Hippocampal formation (tissue), 2 donors: Measurements from ENCODE around the gene CYP46A1.

Source experiments
- DNase-seq, 2 donors: peaks; one replicate each; lab custom pipeline; 2025; lab: John Stamatoyannopoulos, UW

The CYP46A1 gene

DNA sequence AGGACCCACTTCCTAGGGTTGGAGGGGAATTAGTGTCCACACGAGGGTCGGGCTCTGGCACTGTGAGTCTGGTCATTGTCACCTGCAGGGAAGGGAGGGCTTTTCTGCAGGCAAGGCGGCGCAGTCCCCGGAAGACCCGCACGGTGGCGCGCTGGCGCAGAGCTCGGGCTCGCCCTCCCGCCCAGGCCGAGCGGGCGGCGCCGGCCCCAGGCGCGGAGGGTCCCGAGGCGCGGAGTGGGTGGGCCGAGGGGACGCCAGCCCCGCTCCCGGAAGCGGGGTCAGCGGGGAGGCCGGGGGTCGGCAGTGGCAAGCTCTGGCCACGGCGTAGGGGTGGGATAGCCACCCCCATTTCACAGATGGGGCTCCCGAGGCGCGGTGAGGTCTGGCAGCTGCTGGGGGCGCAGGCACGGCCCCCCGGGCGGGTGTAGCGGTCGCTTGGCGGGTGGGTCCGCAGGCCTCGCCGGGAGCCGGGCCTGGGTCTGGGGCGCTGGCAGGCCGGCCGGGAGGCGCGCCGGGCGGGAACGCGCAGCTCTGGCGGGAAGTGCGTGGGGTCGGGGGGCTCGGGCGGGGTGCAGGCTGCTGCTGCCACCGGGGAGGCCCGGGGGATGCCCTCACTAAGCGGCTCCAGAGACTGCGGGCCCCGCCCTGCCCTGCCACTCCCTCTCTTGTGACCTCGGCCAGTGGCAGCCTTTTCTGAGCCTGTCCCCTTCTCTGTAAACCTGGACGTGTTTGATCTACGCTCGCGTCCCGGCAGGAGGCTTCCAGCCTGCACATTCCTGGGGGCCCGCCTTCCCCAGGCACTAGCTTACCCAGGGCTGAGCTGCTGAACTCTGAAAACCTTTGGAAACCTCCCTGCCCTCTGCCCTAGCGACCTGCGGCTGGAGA, 46.1 kb downstream of the CYP46A1 start:
- DNase-seq: peak in 1 of 2 donors; percentile 45

DNA sequence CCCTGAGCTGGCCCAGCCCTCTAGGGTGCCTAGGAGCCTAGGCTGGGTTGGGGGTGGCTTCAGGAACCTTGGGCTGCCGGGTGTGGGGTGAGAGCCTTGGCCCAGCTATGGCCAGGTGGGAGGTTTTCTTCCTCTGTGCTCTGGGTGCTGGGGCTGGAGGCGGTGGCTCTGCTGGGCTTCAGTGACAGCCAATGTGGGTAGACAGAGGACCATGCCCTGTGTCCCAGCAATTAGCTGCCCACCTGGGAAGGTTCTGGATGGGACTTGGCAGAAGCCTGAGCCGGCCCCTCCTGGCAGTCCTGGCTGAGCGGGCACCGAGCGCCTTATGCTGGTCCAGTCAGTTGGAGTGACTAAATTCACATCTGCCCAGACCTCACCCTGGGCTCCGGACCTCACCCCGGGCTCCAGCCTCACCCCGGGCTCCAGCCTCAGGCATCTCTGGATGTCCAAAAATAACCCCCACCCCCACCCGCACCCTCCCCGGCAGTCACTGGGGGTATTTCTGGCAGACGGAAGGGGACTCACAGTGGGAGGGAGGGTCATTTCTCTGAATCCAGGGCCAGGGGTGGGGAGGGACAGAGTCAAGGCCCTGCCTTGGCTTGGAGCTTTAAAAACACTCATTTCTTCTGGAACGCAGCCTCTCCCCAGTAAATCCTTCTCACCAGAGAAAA, 46.9 kb downstream of the CYP46A1 start:
- DNase-seq: no peak

- DNase-seq: no peak
These were observed 47.7 kb downstream of the CYP46A1 start for GRCh38 chr14:99731547-99732435.

- DNase-seq: no peak
These were observed 48.5 kb downstream of the CYP46A1 start for GRCh38 chr14:99732436-99733210.

DNA sequence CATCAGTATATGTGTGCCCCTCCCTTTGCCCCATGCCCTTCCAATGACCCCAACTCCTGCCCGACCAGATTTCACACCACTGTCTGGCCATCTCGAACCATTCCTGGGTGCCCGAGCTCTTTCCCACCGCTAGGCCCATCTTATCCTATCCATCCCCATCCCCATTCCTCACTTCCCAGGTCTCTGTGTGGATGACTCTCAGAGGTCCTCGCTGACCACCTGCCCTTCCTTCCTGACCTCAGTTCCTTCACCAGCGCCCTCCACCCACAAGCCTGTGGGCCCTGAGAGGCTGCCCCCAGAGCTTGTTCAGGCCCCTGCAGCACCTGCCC, 49.1 kb downstream of the CYP46A1 start:
- DNase-seq: no peak

DNA sequence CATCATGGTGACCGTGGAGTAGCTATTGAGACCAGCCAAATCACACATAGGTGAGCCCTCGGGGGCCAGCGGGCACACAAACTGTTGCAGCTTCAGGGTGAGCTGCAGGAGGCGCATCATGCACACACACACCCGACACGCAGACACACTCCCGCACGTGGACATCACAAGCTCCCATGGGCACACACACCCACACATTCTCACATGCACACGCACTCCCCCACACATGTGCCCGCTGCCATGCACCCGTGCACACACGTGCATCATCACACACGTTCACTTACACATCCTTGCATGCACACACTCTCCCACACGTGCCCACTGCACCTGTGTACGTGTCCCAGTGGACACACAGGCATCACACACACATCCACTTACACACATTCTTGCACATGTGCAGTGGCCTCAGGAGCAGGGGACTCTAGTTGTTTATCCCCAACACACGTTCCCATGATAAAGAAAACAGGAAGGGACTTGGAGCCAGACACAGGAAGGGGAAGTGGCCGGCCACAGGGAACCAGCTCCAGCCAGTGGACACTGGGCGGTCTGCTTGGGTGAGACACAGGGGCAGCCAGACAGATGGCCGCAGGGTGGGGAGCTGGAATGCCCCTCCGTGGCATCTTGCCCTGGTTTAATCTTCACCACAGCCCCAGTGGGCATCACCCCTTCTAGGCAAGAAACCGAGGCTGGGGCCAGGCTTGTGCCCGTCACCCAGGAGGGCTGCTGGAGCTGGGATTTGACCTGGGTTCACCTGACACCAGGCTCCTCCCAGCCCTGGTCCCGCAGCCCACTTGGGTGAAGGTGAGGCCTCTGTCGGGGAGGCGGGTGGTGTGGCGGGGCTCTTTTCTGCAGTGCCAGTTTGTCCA, 49.7 kb downstream of the CYP46A1 start:
- peak in 1 of 2 donors; percentile 47 for DNase-seq

DNA sequence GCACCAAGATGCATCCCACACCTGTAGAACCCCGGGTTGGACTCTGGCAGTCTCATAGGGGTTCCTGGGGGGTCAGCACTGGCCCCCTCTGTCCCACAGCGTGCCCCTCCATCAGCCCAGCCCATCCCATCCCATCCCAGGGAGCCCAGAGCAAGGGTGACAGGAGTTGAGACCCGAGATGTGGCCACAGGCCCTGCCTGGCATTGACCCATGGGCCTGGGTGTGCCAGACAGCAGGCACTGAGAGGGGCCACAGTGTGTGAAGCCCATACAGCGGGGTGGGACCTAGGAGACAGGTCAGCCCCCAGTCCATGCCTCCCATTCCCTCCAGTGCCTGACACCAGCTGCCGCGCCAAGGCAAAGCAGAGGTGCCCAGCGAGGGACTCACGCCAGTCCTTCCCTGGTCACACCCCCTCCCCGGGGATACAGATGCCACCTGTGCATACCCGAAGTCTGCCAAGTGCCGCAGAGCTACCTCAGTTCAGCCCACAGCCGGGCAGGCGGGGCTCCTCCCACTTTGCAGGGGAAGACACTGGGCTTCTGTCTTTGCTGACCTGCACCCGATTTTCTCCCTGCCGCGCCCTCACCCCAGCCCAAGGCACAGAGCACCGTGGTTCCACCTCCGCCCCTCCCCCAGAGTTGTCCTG, 50.4 kb downstream of the CYP46A1 start:
- DNase-seq: no peak

- no peak for DNase-seq
These were observed 51.4 kb downstream of the CYP46A1 start for GRCh38 chr14:99735189-99736135.

- DNase-seq: no peak
These were observed 52.7 kb downstream of the CYP46A1 start for GRCh38 chr14:99736603-99737371.

DNA sequence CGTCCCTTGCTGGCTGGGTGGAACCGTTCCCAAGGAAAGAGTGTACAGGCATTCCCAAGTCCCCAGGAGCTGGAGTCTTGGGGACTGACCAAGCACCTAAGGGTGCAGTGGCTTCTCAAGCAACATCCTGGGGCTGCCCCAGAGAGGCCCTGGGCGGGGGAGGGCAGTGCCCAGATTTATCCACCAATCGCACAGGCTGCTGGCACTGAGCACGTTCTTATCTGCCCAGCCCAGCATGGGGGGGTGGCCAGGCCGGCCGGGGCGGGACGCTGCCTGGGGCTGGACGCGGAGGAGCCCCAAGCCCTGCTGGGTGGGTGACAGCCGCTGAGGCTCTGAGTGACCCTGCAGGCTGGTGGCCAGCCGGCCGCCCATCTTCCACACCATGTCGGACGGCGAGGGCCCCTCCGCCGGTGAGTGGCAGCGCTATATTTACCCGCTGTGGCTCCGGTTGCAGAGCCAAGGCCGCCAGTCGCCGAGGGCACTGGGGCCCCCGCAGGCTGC, 53.4 kb downstream of the CYP46A1 start:
- DNase-seq: peak in 1 of 2 donors; percentile 47

- no peak for DNase-seq
These were observed 54.0 kb downstream of the CYP46A1 start for GRCh38 chr14:99737956-99738667.

DNA sequence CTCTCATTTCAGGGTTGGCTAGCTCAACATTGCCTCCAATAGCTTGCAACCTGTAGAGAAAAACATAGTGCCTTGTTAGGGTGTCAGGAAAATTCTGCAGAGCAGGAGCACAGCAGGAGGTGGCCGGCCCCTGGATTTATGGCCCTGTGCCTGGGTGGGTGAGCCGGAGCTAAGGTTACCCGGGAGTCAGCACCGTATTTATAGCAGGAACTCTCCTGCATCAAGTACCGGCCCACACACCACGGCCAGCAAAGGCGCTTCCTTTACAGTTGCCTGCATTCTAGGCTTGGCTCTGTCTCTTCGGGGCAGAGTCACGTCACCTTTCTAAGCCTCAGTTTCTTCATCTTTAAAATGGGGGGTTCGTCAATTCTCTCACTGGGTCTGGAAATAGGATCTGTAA, 56.3 kb downstream of the CYP46A1 start:
- DNase-seq: no peak

- DNase-seq: no peak
These were observed 57.3 kb downstream of the CYP46A1 start for GRCh38 chr14:99741227-99741976.

DNA sequence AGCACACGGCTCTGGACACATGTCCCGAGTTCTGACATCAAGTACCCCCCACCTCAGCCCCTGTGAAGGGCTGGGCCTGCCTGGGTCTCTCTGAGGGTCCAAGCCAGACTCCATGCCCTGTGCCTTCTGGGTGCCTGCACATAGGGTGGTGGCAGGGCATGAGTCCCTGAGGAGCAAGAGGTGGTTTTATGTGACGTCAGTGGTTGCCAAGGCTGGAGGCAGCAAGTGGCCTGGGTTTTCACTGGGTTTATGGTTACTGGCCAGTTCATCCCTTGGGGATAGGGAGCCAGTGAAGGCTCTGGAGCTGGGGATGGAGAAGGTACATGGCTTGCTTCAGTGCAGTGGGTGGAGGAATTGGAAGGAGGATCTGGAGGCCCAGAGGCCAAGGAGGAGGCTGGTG, 58.0 kb downstream of the CYP46A1 start:
- DNase-seq: no peak

DNA sequence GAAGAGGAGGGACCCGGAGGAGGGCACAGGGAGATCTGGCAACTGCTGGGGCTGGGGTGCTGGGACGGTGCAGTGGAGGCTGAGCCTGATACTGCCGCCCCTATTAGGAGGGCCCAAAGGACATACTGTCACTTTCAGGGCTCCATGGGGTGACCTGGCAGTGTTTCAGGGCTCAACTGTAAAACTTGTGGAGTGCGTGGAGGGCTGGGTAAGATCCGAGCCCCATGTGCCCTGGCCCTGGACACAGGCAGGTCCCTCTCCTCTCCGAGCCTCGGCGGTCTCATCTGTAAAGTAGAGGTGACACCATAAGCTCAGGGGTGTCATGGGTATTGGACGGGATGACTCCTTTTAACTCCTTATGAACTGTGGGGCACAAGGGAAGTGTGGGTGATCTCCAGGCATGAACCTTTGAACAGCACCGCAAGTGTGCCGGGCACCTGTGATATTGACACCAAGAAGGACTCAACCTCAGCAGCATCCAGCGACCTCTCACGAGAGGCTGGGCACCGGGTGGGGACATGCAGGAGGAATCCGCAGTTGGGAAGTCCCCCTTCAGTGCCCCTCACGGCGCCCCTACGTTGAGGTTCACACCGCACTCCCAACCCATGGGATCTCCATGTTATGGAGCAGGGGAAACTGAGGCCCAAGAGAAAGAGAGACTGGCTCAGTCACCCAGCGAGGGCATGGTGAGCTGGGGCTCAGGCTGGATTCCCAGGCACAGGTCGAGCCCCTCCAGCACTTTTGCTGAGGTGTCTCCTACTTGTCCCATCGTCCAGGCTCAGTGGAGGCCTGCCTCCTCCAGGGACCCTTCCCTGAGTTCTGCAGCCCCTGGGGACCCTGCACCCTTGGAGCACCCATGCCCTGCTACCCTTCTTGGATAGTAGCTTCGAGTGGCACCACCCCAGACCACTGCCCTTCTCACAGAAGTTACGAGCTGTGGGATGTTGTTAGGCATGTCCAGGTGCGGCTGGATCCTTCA, 58.7 kb downstream of the CYP46A1 start:
- no peak for DNase-seq
